ENCODE results near the gene MRPL41. TPM values are rescaled to one million over a fixed set of nuclear protein-coding genes. Genes with fewer than 3 reads are reported as not detected.

MRPL41 gene
- total RNA-seq (2022; extraction: Qiagen RNA extraction) = 47.6 to 99.9 TPM (median 91.4 TPM) in 5 replicates

GRCh38 chr9:137551264-137552021, at the start of gene MRPL41:
TSS of gene MRPL41 (plus strand) at chr9:137551879. CDS start at chr9:137552082, 203 bp downstream.

DNA sequence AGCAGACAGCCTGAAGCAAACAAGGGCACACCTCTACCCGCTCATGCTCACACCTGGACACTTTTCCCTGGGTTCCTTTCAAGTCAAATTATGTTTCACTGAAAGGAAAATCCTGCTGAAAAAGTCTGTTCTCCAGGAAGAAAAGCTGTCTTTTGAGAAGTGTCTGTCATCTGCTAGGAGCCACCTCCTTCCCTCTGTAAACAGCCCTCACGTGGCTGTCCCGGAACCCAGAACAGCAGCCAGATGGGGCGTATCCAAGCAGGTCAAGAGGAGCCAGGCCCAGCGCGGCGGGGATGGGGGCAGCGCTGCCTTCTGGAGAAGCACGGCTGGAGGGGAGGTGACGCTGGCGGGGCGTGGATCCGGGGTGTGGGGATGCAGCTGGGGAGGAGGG, 1.5 kb upstream of the MRPL41 start, which contains the start of gene PNPLA7:
Gene PNPLA7 (minus strand): TSS at position 172 of the 391 bp plus-strand sequence. CDS start 205 bp downstream, outside the sequence.

DNA sequence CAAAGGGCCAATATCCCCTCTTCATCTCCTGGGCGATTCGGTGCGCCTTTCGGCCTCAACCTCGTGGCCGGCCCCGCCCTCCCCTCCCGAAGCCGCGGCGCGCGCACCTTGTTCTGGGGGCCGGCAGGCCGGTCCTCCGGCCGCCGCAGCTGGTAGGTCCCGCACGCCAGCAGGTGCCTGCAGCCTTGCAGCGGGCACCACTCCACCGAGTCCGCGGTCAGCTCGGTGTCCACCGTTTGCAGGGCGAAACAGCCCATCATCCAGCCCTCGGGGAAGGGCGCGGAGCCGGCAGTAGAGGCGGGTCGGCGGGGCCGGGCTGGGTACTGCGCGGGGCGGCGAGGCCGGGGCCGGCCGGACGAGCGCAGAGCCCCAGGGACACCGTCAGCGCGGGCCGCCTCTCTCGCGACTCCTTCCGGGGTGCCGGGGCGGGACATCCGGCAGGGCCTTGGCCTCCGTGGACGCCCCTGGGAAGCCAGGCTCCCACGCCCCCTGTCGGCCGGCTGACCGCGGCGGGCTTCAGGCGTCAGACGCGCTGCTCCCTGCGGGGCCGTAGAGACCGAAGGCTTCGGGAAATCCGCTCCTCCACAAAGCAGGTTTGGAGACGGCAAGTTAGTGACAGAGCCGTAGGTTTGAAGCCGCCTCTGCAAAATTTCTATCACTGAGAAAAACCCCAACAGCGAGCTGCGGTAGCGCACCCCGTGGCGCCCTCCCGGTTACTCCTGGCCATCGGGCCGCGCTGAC, 27.0 kb downstream of the MRPL41 start, which contains the start of gene DPH7:
Gene DPH7 (minus strand): TSS at position 408 of the 741 bp plus-strand sequence. CDS start 148 bp downstream, at position 260.

DNA sequence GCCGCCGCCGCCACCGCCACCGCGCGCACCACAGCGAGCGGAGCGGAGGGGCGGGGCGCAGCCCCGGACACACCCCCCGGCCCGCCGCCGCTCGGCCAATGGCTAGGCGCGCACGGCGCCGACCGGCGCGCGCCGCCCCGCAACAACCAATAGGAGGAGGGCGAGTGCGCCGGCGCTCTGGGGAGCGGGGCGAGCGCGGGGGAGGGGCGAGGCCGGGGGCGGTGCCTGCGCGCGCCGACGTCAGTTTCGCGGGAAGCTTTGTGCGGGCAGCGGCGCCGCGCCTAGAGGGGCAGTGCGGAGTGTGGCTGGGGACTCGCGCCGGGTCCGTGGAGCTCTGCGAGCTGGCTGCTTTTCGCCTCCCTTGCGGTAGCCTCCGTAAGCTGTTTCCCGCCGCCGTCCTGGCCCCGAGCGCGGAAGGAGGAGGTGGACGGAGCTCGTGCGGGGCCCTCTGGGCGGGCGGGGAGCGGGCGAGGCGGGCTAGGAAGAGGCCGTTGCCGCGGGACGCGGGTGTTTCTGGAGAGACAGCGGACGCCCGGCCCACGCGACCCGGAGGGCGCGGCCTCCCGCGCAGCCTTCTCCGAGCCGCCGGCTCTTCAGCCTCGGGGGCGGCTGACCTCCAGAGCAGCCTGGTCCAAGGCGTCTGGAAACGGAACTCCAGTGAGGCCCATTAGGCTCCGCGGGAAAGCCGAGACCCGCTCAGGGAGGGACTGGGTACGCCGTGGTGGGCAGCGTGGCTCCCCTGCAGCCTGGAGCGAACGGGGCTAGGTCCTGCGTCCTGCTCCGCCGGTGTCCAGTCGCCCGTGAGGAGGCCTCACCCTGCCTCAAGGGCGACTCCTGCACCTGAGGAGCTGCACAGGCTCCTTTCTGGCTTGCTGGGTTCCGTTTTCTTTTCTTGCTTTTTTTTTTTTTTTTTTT, 39.0 kb downstream of the MRPL41 start, which contains the start of gene ZMYND19:
Gene ZMYND19 (minus strand): TSS at position 44 of the 915 bp plus-strand sequence. CDS start 249 bp downstream, outside the sequence.

Other genes with a start within 250 kb of the MRPL41 start
- 2.4 to 5.6 TPM (median 4.3 TPM) in 5 replicates for gene NRARP, start 249.6 kb upstream of the MRPL41 start, total RNA-seq (2022; extraction: Qiagen RNA extraction)
- gene EXD3, start 128.7 kb upstream of the MRPL41 start, total RNA-seq (2022; extraction: Qiagen RNA extraction) = 4.0 to 6.6 TPM (median 6.0 TPM) in 5 replicates
- gene NOXA1, start 128.5 kb upstream of the MRPL41 start, total RNA-seq (2022; extraction: Qiagen RNA extraction) = 0.77 to 2.0 TPM (median 1.7 TPM) in 5 replicates
- 0.10 to 0.30 TPM (median 0.27 TPM) in 5 replicates for gene ENTPD8, start 110.5 kb upstream of the MRPL41 start, total RNA-seq (2022; extraction: Qiagen RNA extraction)
- gene NSMF, start 92.5 kb upstream of the MRPL41 start, total RNA-seq (2022; extraction: Qiagen RNA extraction) = 31.5 to 48.0 TPM (median 42.1 TPM) in 5 replicates
- 0.59 to 0.87 TPM (median 0.86 TPM) in 5 replicates for gene PNPLA7, start 1.5 kb upstream of the MRPL41 start, total RNA-seq (2022; extraction: Qiagen RNA extraction)
- gene DPH7, start 27.0 kb downstream of the MRPL41 start, total RNA-seq (2022; extraction: Qiagen RNA extraction) = 25.3 to 30.5 TPM (median 29.3 TPM) in 5 replicates
- 41.4 to 65.4 TPM (median 58.4 TPM) in 5 replicates for gene ZMYND19, start 38.6 kb downstream of the MRPL41 start, total RNA-seq (2022; extraction: Qiagen RNA extraction)
- 45.8 to 64.4 TPM (median 54.5 TPM) in 5 replicates for gene ARRDC1, start 53.8 kb downstream of the MRPL41 start, total RNA-seq (2022; extraction: Qiagen RNA extraction)
- gene EHMT1, start 67.1 kb downstream of the MRPL41 start, total RNA-seq (2022; extraction: Qiagen RNA extraction) = 37.5 to 49.7 TPM (median 43.3 TPM) in 5 replicates

Data from A549 treated with Mapracorat at 1 μM for 4 hours (cell line).